GM12878 (cell line): ENCODE measurements around the gene CFAP141. TPM values are rescaled to one million over a fixed set of nuclear protein-coding genes. Genes with fewer than 3 reads are reported as not detected.

Experiments used
- ATAC-seq: fragments of 200-7000 bp; cut with Tn5 transposase; 3 replicates; pipeline ENCODE4 v1.9.1; 2020; ENCODE audit warnings: mild to moderate bottlenecking, moderate library complexity
- BruUV-seq: library from RNA; stranded (reverse); fragments of 400-500 nt; replicated peaks from 2 replicates; lab custom pipeline; 2021; lab: Mats Ljungman, UMichigan
- CTCF ChIA-PET: fragments of 300-600 bp; sonication (Branson Sonifier 250); formaldehyde crosslinking; extraction: SDS; loops from one replicate; lab custom pipeline; 2021; ENCODE audit warnings: inconsistent platforms; lab: Yijun Ruan, JAX
- POLR2A ChIA-PET: fragments of 350-600 bp; formaldehyde crosslinking; extraction: SDS; loops from one replicate; lab custom pipeline; 2021; ENCODE audit warnings: inconsistent platforms; lab: Charles Lee
- RAD21 ChIA-PET: fragments of 300-600 bp; sonication (Branson Sonifier 250); formaldehyde crosslinking; loops from one replicate; lab custom pipeline; 2023; ENCODE audit warnings: antibody characterized with exemption; ENCODE audit not compliant: unreplicated experiment; lab: Charles Lee
- SMC1A ChIA-PET: fragments of 300-600 bp; sonication (Branson Sonifier 250); formaldehyde crosslinking; loops from one replicate; lab custom pipeline; 2023; ENCODE audit not compliant: unreplicated experiment, uncharacterized antibody; lab: Charles Lee
- DNase-seq: peaks from one replicate; pipeline ENCODE4 v3.0.0-alpha.2; 2011; ENCODE audit warnings: low read depth, low spot score
- FAIRE-seq: peaks from 3 replicates; lab custom pipeline; 2011; peaks lifted over from hg19 to GRCh38; lab: Jason Lieb, UNC
- H2AFZ ChIP-seq: 2 replicates; pipeline ENCODE4 v1.6.0; 2011; ENCODE audit warnings: low read depth, low read length, control low read depth; ENCODE audit not compliant: control insufficient read depth
- H3K27ac ChIP-seq: 2 replicates; pipeline ENCODE4 v1.5.1; 2011; ENCODE audit warnings: control low read depth; ENCODE audit not compliant: control insufficient read depth, insufficient read depth
- H3K27me3 ChIP-seq, 2 experiments: replicated peaks in 1 of 2; 2 replicates each; pipeline versions ENCODE4 v1.6.0 to v1.6.1; 2011; ENCODE audit warnings: low read length in 1 of 2; ENCODE audit not compliant: control insufficient read depth in 2 of 2, insufficient read depth in 2 of 2
- H3K36me3 ChIP-seq, 2 experiments: 2 replicates each; pipeline ENCODE4 v1.5.1; 2011; ENCODE audit warnings: low read length in 1 of 2; ENCODE audit not compliant: control insufficient read depth in 2 of 2, insufficient read depth in 2 of 2
- H3K4me1 ChIP-seq: 2 replicates; pipeline ENCODE4 v1.6.1; 2011; ENCODE audit warnings: mild to moderate bottlenecking, low read length, moderate library complexity, mixed read lengths; ENCODE audit not compliant: control insufficient read depth, insufficient read depth
- H3K4me2 ChIP-seq: 2 replicates; pipeline ENCODE4 v1.6.0; 2011; ENCODE audit warnings: control low read depth; ENCODE audit not compliant: control insufficient read depth, insufficient read depth
- H3K4me3 ChIP-seq: fragments of 200-600 bp; sonication (generic); 2 replicates; pipeline ENCODE4 v1.5.1; 2016
- H3K79me2 ChIP-seq: 2 replicates; pipeline ENCODE4 v1.6.0; 2011; ENCODE audit warnings: low read length; ENCODE audit not compliant: control insufficient read depth, insufficient read depth
- H3K9ac ChIP-seq: 2 replicates; pipeline ENCODE4 v1.8.0; 2011; ENCODE audit warnings: low read length, control low read depth, mixed read lengths; ENCODE audit not compliant: control insufficient read depth, insufficient read depth
- H3K9me3 ChIP-seq: replicated peaks from 3 replicates; pipeline ENCODE4 v1.5.1; 2011; ENCODE audit warnings: mild to moderate bottlenecking, low read length; ENCODE audit not compliant: control insufficient read depth, insufficient read depth
- H4K20me1 ChIP-seq: 2 replicates; pipeline ENCODE4 v1.6.0; 2011; ENCODE audit not compliant: control insufficient read depth, insufficient read depth
- MEF2B ChIP-seq: fragments of 450-650 bp; IDR thresholded peaks from 2 replicates; pipeline ENCODE4 v1.6.1; 2018; ENCODE audit warnings: mild to moderate bottlenecking, moderate library complexity; ENCODE audit not compliant: partially characterized antibody, poor library complexity, severe bottlenecking
- NKRF ChIP-seq: fragments of 450-650 bp; conservative IDR thresholded peaks from 2 replicates; pipeline ENCODE4 v1.6.1; 2017; ENCODE audit warnings: mild to moderate bottlenecking, moderate library complexity
- NR2F1 ChIP-seq: fragments of 450-650 bp; conservative IDR thresholded peaks from 2 replicates; pipeline ENCODE4 v1.6.1; 2017; ENCODE audit warnings: mild to moderate bottlenecking
- POLR2AphosphoS5 ChIP-seq: IDR thresholded peaks from 2 replicates; pipeline ENCODE4 v1.6.1; 2011; ENCODE audit warnings: mild to moderate bottlenecking, low read length, inconsistent platforms
- TBL1XR1 ChIP-seq: IDR thresholded peaks from 2 replicates; pipeline ENCODE4 v1.6.1; 2012; ENCODE audit warnings: low read depth, low read length, improper control_type of control experiment
- WGBS: methylation state at CpG from one replicate; pipeline ENCODE4 v1.1.6; 2016; ENCODE audit warnings: low lambda C conversion rate; ENCODE audit not compliant: insufficient replicate concordance, insufficient coverage; ENCODE audit errors: missing lambda C conversion rate; 5-methylcytosine and 5-hydroxymethylcytosine counted together
- in situ Hi-C: fragments of 300-500 bp; cut with MboI; formaldehyde crosslinking; loops from 9 replicates; pipeline ENCODE4 v1.14.3; 2018; ENCODE audit warnings: mixed read lengths
- intact Hi-C: fragments of 100-400 bp; cut with micrococcal nuclease; formaldehyde crosslinking; loops from one replicate; pipeline ENCODE4 v1.14.2; 2022; ENCODE audit not compliant: unreplicated experiment
- polyA plus RNA-seq, 11 experiments: library from polyadenylated mRNA; depleted of rRNA in 4 of 11; unstranded in 6 of 11; stranded (reverse) in 5 of 11; fragments of >200 nt; fragmentation: Nextera tagmentation in 4 of 11; fragmentation: Illumina TruSeq in 1 of 11; extraction: Ambion mirVana in 4 of 11; extraction: Trizol in 1 of 11; gene quantifications; 1 replicate in 1 of 11; 2 replicates in 10 of 11; pipeline versions ENCODE4 v1.2.1 to v1.2.3, GENCODE V29; 2011 to 2016; ENCODE audit warnings: inconsistent platforms in 2 of 11, missing spikeins in 2 of 11, low read depth in 1 of 11
- total RNA-seq, 4 experiments: library from RNA; depleted of rRNA in 3 of 4; stranded (reverse); fragments of >200 nt in 3 of 4; fragmentation: Illumina TruSeq in 1 of 4; extraction: Trizol in 1 of 4; gene quantifications; 2 replicates each; pipeline versions ENCODE4 v1.2.1 to v1.2.3, GENCODE V29; 2013 to 2021

The CFAP141 gene
- total and polyA plus RNA-seq, 10 of the 15 experiments (the other 5 are each of a cell fraction or from before 2014, with no cell fraction given) = not detected

- TF ChIP-seq POLR2AphosphoS5 (no peak), NR2F1 (0 out of 2 replicates have a peak, but pooled peaks have one; percentile 16), NKRF (no peak), MEF2B (peak; percentile 39), TBL1XR1 (no peak)
- intact Hi-C loops (no loop called here), in situ Hi-C loops (no loop called here)
- DNase-seq (no peak), ATAC-seq (0 out of 3 replicates have a peak, but pooled peaks have one; percentile 1), FAIRE-seq (no peak)
- ChIA-PET RAD21 (interaction anchor here (1.0 to 1.4 kb wide), 3 partner anchors 21 to 93 kb away, joined by 3 to 5 read pairs (median 3); partner anchors contain the start of gene HAX1), POLR2A (interaction anchor here (1.4 to 3.9 kb wide), 3 partner anchors 20 to 85 kb away, joined by 3 to 20 read pairs (median 4); no protein-coding TSS in a partner anchor), CTCF (interaction anchor here (0.7 to 2.2 kb wide), 3 partner anchors 20 to 156 kb away, joined by 3 to 7 read pairs (median 7); no protein-coding TSS in a partner anchor), SMC1A (interaction anchor here (0.7 to 4.1 kb wide), 4 partner anchors 13 to 825 kb away, joined by 3 to 22 read pairs (median 7); partner anchors contain the start of gene RPS27)
- 66% methylated on average over 10 of the region's 10 CpGs for WGBS
- H3K27ac ChIP-seq = no peak overlapping the region; the same call in 1 of the 2 replicates
- no peaks in the 10 kb centered on the region for H3K27me3 ChIP-seq
- H3K9me3 ChIP-seq = no peaks in the 10 kb centered on the region
- peaks cover 36% of the 10 kb centered on the region for H4K20me1 ChIP-seq
- no TSS peak for BruUV-seq
- H3K4me2 ChIP-seq = peak overlapping the region; percentile 89
- peaks cover 17% of the 10 kb centered on the region for H3K4me1 ChIP-seq
- peaks cover 3 to 31% of the 10 kb centered on the region in 2 experiments; a peak in 3 of 4 replicates for H3K36me3 ChIP-seq
- peak overlapping the region; percentile 30 for H3K9ac ChIP-seq
- H3K4me3 ChIP-seq = peak overlapping the region; percentile 99
- H3K79me2 ChIP-seq = peaks cover 83% of the 10 kb centered on the region
- no peak overlapping the region for H2AFZ ChIP-seq
Observed at GRCh38 chr1:154178911-154179811, 27.0 kb downstream of the CFAP141 start.
